Retinal pigment epithelial cell (primary cell): ENCODE data around the gene MISFA.

Experiments used
- DNase-seq: peaks from one replicate; pipeline ENCODE4 v3.0.0-alpha.2; 2010; ENCODE audit warnings: low read depth
- H3K4me3 ChIP-seq: 2 replicates; pipeline ENCODE4 v1.5.1; 2011; ENCODE audit warnings: mild to moderate bottlenecking, low read length, control low read depth, moderate library complexity
- TF ChIP-seq, protein P1 (sequence below): conservative IDR thresholded peaks from 2 replicates; pipeline ENCODE4 v1.5.1; 2011; ENCODE audit warnings: low read depth, low read length, control low read depth, inconsistent platforms

MISFA gene

DNA sequence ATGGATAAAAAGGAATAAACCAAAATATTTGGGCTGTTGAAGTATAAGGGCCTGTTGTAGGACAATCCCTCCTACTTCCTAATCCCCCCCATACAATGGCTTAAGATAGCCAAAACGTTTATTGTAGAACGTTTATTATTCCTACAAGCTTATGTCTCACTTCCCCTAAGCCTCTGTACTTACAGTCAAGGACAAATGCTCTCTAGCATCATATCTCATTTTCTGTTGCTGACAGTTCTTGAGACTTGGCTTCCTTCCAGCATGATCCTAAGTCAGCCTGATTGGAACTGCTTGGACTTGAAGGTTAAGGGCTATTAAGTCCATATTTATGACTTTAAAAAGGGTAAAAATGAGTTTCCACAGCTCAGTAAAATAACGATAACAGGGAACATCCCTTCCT lies 8.8 kb downstream of the MISFA start:
- H3K4me3 ChIP-seq: no peak overlapping the region
- TF ChIP-seq, protein P1, sequence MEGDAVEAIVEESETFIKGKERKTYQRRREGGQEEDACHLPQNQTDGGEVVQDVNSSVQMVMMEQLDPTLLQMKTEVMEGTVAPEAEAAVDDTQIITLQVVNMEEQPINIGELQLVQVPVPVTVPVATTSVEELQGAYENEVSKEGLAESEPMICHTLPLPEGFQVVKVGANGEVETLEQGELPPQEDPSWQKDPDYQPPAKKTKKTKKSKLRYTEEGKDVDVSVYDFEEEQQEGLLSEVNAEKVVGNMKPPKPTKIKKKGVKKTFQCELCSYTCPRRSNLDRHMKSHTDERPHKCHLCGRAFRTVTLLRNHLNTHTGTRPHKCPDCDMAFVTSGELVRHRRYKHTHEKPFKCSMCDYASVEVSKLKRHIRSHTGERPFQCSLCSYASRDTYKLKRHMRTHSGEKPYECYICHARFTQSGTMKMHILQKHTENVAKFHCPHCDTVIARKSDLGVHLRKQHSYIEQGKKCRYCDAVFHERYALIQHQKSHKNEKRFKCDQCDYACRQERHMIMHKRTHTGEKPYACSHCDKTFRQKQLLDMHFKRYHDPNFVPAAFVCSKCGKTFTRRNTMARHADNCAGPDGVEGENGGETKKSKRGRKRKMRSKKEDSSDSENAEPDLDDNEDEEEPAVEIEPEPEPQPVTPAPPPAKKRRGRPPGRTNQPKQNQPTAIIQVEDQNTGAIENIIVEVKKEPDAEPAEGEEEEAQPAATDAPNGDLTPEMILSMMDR: no peak
- no peak for DNase-seq

GRCh38 chr11:18611196-18611595 lies 11.6 kb downstream of the MISFA start:
- TF ChIP-seq, protein P1: no peak
- H3K4me3 ChIP-seq: no peak overlapping the region
- DNase-seq: no peak

GRCh38 chr11:18612394-18612793 lies 12.8 kb downstream of the MISFA start:
- TF ChIP-seq, protein P1: no peak
- no peak overlapping the region for H3K4me3 ChIP-seq
- DNase-seq: no peak

DNA sequence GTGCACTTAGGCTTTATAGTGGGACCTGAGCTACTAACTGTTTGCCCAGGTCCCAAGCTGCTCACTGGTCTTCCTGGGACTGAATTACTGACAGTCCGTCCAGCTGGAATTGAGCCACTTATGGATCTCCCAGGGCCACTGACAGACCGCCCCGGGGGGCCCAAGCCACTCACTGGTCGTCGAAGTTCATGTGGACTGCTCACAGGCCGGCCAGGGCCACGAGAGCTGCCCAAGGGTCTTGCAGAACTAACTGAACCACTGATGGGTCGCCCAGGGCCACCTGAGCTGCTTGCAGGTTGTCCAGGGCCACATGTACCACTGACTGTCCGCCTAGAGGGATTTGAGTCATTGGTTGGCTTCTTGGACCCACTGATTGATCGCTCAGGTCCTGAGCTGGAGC lies 15.1 kb downstream of the MISFA start:
- DNase-seq: no peak
- H3K4me3 ChIP-seq: no peak overlapping the region
- TF ChIP-seq, protein P1: no peak

- DNase-seq: no peak
- H3K4me3 ChIP-seq: no peak overlapping the region
- TF ChIP-seq, protein P1: no peak
Observed at GRCh38 chr11:18615628-18616392, 16.2 kb downstream of the MISFA start.

GRCh38 chr11:18617688-18618341 lies 18.2 kb downstream of the MISFA start:
- no peak overlapping the region for H3K4me3 ChIP-seq
- no peak for DNase-seq
- TF ChIP-seq, protein P1: no peak
